ENCODE measurements around the gene F7.

DNA sequence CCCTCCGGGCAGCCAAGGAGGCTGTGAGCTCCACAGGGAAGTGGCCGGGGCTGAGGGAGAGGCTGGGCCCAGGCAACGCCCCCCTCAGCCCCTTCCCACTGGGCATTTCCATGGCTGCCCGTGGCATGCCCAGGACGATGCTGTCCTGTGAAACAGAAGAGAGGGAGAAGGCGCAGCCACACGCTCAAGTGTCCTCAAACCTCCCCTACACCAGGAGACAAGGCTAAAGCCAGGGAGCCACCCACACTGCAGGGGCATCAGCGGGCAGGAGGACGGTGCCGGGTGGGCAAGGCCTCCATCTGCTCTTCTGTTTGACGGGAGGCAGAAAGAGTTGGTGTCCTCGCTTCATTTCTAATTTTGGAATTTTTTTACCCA is 38.7 kb downstream of the F7 start:
- no peak for TF ChIP-seq EP300 (IDR thresholded peaks at IDR 0.05; ENCODE audit: borderline replicate concordance)
- TF ChIP-seq TAF1 (IDR thresholded peaks at IDR 0.05; ENCODE audit: low read depth) = no peak
- no peak for TF ChIP-seq TEAD4 (IDR thresholded peaks at IDR 0.05)
- TF ChIP-seq EGR1 (IDR thresholded peaks at IDR 0.05) = no peak
- TF ChIP-seq, protein P1, sequence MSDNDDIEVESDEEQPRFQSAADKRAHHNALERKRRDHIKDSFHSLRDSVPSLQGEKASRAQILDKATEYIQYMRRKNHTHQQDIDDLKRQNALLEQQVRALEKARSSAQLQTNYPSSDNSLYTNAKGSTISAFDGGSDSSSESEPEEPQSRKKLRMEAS (IDR thresholded peaks at IDR 0.05) = no peak
- TF ChIP-seq REST (IDR thresholded peaks at IDR 0.05; ENCODE audit: low read depth) = no peak
- no peak for TF ChIP-seq RAD21 (IDR thresholded peaks at IDR 0.05; ENCODE audit: low read depth)

Measured in Ishikawa (cell line).